ENCODE measurements around the gene USP14.
"Not testable (repeated sequence)": the region's sequence is repeated elsewhere in the genome, so short reads cannot be mapped to it uniquely, and the experiment has no call there.

The USP14 gene

DNA sequence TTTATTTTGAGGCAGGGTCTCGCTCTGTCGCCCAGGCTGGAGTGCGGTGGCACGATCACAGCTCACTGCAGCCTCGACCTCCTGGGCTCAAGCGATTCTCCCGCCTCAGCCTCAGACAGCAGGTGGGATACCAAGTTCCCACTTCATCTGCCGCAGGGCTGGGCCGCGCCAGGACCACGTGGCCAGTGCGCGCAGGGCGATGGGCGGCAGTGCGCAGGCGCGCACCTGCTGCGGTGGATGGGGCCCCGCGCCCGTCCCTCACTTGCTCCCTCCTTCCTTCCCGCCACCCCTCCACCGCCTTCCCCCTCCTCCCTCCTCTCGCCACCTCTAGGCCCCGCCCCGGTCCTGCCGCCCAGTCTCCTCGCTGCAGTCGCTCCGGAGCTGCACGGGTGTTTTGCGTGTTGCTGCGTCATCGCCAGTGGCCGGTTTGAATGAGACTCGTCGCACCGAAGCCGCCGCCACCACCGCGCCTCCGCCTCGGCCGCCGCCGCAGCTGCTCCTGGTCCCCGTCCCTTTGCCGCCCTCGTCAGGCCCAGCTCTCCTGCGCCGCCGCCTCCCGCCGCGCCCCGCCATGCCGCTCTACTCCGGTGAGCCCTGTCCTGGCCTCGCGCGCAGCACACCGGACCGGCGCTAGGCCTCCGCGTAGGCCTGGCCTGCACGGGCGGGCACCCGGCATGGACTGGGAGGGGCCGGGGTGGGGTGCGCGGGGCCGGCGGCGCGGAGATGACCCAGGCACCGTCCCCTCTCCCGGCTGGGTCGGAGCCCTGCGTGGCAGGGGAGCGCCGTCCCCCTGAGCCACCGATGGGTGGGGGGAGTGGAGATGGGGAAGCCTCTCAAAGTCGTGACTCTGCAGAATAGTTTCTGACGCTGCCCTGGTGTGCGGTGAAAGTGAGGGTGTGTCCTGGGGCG, at the start of gene USP14:
USP14 (plus strand) TSS at position 430 of the 909 bp plus-strand sequence; CDS start at position 572, 142 bp downstream.
- no peak for FAIRE-seq

DNA sequence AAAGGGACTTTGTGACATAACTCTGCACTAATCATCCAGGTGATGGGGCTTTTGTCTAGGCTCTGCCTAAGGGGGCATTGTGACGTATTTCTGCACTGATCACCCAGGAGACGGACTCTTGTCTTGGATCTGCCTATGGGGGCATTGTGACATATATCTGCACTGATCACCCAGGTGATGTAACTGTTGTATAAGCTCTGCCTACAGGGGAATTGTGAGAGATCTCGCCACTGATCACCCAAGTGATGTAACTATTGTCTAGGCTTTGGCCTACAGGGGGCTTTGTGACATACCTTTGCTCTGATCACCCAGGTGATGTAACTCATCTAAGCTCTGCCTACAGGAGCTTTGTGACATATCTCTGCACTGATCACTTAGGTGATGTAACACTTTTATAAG, 49.7 kb upstream of the USP14 start:
- FAIRE-seq = not testable (repeated sequence)

DNA sequence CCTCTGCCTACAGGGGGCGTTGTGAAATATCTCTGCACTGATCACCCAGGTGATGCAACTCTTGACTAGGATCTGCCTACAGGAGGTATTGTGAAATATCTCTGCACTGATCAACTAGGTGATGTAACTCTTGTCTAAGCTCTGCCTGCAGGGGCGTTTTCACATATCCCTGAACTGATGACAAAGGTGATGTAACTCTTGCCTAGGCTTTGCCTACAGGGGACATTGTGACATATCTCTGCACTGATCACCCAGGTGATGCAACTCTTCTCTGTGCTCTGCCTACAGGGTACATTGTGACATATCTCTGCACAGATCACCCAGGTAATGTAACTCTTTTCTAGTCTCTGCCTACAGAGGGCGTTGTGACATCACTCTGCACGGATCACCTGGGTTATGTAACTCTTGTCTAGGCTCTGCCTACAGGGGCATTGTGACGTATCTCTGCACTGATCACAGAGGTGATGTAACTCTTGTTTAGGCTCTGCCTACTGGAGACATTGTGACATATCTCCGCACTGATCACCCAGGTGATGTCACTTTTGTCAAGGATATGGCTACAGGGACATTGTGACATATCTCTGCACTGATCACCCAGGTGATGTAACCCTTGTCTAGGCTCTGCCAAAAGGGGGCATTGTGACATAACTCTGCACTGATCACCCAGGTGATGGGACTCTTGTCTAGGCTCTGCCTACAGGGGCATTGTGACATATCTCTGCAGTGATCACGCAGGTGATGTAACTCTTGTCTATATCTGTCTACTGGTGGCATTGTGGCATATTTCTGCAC, 49.0 kb upstream of the USP14 start:
- FAIRE-seq = not testable (repeated sequence)

DNA sequence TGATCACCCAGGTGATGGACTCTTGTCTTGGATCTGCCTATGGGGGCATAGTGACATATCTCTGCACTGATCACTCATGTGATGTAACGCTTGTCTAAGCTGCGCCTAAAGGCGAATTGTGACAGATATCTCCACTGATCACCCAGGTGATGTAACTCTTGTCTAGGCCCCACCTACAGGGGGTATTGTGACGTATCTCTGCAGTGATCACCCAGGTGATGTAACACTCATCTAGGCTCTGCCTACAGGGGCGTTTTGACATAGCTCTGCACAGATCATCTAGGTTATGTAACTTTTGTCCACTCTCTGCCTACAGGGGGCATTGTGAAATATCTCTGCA, 48.5 kb upstream of the USP14 start:
- FAIRE-seq = not testable (repeated sequence)

DNA sequence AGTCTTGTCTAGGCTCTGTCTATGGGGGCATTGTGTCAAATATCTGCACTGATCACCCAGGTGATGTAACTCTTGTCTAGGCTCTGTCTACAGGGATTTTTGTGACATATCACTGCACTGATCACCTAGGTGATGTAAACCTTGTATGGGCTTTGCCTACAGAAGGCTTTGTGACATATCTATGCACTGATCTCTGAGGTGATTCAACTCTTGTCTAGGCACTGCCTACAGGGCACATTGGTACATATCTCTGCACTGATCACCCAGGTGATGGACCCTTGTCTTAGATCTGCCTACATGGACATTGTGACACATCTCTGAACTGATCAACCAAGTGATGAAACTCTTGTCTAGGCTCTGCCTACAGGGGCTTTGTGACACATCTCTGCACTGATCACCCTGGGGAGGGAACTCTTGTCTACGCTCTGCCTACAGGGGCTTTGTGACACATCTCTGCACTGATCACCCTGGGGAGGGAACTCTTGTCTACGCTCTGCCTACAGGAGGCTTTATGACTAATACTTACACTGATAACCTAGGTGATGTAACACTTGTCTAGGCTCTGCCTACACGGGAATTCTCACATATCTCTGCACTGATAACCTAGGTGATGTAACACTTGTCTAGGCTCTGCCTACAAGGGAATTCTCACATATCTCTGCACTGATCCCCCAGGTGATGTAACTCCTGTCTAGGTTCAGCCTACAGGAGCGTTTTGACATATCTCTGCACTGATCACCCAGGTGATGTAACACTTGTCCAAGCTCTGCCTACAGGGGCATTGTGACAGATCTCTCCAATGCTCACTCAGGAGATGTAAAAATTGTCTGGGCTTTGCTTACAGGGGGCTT, 47.8 kb upstream of the USP14 start:
- FAIRE-seq = not testable (repeated sequence)

DNA sequence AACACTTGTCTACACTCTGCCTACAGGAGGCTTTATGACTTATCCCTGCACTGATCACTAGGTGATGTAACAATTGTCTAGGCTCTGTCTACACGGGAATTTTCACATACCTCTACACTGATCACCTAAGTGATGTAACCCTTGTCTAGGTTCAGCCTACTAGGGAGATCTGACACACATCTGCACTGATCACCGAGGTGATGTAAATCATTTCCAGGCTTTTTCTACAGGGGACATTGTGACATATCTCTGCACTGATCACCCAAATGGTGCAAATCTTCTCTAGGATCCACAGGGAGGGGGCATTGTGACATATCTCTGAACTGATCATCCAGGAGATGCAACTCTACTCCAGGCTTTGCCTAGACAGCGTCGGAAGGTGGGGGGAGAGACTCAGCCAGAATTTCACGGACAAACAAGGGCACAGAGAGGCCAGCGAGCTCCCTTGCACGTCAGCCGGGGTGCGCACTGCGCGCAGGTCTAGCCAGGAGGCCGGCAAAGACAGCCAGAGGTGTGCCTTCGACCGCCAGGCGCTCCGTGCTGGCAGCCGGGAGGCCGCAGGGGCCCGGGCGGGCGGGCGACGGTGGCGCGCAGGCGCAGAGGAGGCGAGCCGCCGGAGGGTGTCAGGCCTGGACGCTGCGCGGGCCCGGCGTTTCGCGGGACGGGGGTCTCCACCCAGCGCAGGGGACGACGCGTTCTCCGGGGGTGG, 46.9 kb upstream of the USP14 start:
- no peak for FAIRE-seq

DNA sequence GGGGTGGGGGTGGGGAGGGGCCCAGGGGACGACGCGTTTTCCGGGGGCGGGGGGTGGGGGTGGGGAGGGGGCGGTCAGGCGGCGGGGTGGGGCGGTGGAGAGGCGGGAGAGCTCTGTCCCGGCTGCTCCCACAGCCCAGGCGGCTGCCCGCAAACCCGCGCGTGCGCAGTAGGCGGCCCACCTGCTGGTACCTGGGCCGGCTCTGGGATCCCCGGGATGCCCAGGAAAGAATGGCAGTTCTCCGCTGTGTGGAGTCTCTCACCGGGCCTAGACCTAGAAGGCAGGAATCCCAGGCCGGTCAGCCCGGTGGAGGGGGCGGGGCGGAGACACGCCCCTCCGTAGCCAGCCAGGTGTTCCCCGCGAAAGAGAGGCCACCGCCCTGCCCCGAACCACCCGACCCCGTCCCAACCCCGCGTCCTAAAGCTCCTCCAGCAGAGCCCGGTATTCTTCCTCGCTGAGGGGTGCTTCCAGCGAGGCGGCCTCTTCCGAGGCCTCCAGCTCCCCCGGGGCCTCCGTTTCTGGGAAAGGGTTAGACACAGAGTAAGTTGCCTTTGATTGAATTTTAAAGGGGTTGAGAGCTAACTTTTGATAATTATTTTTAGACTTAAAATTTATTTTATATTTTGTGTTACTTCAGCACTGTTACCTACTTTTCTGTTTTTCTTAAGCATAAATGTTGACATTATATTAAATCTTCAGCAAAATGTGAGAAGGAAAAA, 46.2 kb upstream of the USP14 start:
- FAIRE-seq = peak; percentile 89

DNA sequence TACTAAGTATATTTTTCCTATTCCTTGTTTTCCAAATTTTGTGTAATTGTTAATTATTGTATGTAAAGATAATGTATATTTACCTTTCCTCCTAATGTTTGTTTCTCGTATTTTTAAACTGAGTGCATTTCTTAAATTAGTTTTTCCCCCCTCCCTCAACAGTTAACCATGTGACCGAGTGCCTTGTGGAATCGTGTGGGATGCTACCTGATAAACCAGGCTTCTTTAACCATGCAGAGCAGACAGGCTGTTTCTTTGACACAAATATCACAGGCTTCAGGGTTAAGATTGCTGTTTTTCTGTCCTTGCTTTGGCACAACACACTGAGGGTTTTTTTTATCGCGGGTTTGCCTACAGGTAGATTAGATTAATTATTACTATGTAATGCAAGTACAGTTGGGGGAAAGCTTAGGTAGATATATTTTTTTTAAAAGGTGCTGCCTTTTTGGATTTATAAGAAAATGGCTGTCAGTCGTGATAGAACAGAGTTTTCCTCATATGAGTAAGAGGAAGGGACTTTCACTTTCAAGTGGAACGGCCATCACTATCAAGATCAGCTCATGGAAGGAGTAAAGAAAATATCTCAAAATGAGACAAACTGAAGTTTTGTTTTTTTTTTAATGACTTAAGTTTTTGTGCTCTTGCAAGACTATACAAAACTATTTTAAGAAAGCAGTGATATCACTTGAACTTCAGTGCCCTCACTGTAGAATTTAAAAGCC, 37.7 kb upstream of the USP14 start:
- not testable (repeated sequence) for FAIRE-seq

DNA sequence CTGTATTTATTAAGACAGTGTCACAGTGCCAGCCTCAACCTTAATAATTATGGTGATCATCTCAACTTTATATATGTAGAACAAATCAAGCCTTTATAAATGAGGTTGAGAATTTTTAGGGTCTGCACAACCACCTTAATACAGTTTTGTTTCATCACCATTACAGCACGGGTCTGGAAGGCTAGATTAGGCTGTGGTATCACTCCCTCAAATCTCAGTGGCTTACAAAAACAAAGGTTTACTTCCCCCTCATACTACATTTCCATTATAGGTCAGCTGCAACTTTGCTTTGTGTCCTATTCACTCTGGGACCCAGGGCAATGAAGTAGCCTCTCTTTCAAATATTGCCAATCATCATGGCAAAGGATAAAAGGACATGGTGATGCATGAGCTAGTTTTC, 23.3 kb upstream of the USP14 start:
- FAIRE-seq = no peak

DNA sequence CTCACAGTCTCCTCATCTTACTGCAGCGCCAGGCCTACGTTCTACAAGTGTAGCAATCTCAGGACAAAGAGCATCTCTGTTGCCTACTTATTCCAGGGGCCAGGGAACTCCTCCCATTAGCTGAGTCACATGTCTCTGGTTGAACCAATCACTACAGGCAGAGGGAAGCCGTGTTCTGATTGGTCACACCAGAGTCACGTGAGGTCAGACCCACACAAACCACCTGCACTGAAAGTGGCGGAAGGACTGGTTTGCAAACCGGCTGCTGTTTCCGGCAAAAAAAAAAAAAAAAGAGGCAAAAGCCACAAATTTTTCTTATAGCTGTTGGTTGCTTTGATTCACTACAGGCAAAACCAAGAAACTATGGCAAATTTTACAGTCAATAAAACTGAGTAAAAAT, 21.9 kb upstream of the USP14 start:
- no peak for FAIRE-seq

DNA sequence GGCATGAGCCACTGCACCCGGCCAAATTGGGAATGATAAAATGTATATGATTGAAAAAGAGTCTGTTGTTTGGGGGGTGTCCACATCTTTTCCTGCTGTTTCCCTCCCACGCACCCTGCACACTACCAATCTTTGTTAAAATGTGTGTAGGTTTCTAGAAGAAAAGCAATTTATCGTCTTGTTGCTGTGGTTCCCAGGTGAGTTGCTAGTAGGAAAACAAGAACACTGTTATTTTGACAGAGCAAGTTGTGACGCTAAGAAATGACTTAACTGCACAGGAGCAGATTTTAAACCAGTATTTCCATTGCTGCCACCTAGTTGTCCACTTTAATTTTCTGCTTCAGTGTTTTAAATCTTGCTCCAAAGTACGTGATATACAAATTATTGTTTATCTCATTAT, 21.0 kb upstream of the USP14 start:
- no peak for FAIRE-seq

DNA sequence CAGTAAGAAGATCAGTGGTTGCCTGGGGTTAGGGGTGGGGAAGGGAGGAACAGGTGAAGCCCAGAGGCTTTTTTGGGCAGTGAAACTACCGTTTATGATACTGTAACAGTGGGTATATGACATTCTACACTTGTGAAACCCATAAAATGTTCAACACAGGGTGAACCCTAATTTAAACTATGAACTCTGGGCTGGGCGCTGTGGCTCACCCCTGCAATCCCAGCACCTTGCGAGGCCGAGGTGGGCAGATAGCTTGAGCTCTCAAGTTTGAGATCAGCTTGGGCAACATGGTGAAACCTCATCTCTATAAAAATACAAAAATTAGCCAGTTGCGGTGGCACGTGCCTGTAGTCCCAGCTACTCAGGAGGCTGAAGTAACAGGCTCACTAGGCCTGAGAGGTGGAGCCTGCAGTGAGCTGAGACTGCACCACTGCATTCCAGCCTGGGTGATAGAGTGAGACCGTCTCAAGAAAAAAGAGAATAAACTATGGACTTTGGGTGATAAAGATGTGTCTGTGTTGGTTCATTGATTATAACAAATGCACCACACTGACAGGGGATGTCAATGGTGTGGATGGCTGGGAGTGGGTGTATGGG, 17.6 kb upstream of the USP14 start:
- FAIRE-seq = no peak

DNA sequence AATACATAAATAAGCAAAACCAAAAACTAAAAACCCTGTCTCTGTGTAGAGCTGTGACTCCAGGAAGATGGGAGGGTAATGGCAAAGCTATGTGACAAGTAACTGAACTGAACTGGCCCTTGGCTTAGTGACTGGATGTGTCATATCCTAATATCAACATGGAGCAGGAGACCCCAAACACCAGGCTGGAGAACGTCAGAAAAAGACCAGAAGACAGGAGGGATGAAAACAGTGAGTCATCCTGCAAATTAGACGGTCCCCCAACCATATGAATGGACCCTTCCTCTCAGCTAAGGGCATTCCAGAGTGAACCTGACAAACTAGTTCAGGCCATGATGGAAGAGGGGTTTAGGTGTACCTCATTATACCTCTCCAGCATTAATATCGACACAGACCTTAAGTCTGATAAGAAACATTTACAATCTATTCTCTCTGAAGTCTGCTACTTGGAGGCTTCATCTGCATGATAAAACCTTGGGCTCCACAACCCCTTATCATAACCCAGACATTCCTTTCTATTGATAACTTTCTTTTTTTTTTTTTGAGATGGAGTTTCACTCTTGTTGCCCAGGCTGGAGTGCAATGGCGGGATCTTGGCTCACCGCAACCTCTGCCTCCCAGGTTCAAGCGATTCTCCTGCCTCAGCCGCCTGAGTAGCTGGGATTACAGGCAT, 15.6 kb upstream of the USP14 start:
- FAIRE-seq = not testable (repeated sequence)

DNA sequence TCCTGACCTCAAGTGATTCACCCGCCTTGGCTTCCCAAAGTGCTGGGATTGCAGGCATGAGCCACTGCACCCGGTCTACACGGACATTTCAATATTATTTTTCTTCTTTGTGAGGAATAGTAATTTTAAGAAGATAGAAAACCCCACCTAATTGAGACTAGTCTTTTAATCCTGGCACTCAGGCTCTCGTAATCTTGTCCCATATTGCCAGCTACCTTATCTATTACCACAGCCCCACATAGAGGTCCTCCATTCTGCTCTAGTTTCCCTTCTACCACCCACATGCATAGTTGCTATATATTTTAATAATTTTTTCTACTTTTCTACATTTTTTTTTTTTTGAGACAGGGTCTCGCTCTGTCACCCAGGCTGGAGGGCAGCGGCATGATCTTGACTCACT, 9.5 kb upstream of the USP14 start:
- FAIRE-seq = no peak

DNA sequence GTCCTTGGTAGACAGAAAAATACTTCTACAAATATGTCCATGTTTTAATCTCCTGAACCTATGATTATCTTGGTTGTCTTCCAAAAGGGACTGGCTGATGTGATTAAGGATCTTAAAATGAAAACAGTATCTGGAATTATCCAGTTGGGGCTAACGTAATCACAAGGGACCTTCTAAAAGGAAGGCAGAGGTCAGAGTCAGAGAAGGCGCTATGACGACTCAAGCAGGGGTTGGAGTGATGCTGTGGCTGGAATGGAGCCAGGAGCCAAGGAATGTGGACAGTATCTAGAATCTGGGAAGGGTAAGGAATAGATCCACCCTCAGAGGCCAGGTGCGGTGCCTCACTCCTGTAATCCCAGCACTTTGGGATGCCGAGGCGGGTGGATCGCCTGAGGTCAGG, 4.2 kb upstream of the USP14 start:
- FAIRE-seq = no peak

DNA sequence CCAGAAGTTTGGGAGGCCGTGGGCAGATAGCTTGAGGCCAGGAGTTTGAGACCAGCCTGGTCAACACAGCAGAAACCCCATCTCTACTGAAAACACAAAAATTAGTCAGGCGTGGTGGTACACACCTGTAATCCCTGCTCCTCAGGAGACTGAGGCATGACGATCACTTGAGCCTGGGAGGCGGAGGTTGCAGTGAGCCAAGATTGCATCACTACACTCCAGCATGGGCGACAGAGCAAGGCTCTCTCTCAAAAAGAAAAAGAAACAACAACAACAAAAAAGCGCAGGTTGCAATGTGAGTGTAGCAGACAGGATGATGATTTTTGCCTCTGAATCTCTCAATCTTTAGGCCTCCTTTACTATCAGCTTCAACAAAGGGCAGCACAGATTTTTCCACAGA, 2.7 kb upstream of the USP14 start:
- FAIRE-seq = no peak

DNA sequence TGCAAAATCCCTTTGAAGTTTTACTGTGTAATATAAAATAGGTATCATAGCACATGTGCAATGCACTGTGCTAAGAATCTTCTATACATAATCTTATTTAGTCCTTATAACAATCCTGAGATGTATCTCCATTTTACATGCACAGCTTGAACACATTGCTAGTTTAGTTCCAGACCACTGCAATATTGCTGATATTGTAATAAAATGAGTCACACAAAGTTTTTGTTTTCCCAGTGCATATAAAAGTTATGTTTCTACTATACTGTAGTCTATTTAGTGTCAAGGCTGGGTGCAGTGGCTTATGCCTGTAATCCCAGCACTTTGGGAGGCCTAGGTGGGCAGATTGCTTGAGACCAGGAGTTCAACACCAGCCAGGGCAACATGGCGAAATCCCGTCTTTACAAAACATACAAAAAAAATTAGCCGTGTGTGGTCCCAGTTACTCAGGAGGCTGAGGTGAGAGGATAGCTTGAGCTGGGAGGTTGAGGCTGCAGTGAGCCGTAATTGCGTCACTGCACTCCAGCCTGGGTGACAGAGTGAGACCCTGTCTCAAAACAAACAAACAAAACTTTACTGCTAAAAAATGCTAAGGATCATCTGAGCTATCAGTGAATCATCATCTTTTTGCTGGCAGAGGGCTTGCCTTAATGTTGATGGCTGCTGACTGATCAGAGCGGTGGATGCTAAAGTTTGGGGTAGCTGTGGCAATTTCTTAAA, 1.7 kb upstream of the USP14 start:
- FAIRE-seq = no peak

DNA sequence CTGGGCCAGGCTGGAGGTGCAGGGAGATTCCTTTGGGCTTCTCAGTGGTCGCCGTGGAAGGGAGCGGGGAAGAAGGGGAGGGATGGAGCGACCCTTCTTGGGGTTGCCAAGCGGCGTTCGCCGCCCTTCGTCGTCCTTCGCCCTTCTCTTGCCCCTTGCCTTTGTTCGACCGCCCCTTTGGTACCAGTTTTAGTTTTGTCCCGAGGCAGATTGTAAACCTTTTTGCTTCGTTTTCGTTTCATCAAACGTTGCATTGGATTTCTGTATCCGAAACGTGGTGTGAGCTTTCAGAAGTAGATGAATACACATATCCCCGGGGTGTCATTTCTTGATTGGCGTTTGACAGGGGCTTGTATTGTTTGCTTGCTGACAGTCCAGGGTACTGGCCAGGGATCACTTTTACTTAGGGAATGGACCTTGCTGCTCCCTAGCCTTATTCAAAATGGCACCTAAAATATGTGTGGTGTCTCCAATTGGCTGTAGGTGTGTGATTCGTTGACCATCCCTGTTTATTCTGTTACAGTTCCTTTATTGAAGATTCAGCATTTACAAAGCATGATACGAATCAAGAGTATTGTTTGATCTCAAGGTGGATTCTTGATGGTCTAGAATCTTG, 788 bp downstream of the USP14 start:
- FAIRE-seq = no peak

DNA sequence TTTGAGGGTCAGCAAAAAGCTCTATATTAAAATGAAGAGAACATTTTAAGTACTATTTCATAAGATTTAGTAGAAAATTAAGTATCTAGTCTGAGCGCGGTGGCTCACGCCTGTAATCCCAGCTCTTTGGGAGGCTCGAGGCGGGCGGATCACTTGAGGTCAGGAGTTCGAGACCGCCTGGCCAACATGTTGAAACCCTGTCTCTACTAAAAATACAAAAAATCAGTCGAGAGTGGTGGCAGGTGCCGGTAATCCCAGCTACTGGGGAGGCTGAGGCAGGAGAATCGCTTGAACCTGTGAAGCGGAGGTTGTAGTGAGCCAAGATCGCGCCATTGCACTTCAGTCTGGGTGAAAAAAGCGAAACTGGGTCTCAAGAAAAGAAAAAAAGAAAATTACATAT, 1.6 kb downstream of the USP14 start:
- no peak for FAIRE-seq
